K562 (cell line): ENCODE results near the gene FOXJ3. TPM values are rescaled to one million over a fixed set of nuclear protein-coding genes. Genes with fewer than 3 reads are reported as not detected.

Source experiments
- ATAC-seq: fragments of 200-7000 bp; cut with Tn5 transposase; 3 replicates; pipeline ENCODE4 v1.9.1; 2020; ENCODE audit warnings: moderate library complexity
- BruUV-seq: library from RNA; stranded (reverse); fragments of 400-500 nt; replicated peaks from 2 replicates; lab custom pipeline; 2021; lab: Mats Ljungman, UMichigan
- CTCF ChIA-PET: fragments of 300-600 bp; formaldehyde crosslinking; extraction: SDS; loops from one replicate; lab custom pipeline; 2021; ENCODE audit warnings: low intra/inter-chr PET ratio; lab: Yijun Ruan, JAX
- POLR2A ChIA-PET: fragments of 300-600, 350-650 bp; sonication (Branson Sonifier 250); formaldehyde crosslinking; extraction: SDS; loops from one replicate; lab custom pipeline; 2021; ENCODE audit warnings: antibody characterized with exemption, inconsistent platforms; lab: Yijun Ruan, JAX
- DNase-seq, 4 experiments: peaks; one replicate each; pipeline versions ENCODE4 v3.0.0 to v3.0.0-alpha.2; 2011 to 2018; ENCODE audit warnings: low spot score in 3 of 4, mixed read lengths in 3 of 4; ENCODE audit errors: extremely low read depth in 1 of 4
- FAIRE-seq: peaks from 2 replicates; lab custom pipeline; 2011; peaks lifted over from hg19 to GRCh38; lab: Jason Lieb, UNC
- H2AFZ ChIP-seq: 2 replicates; pipeline ENCODE4 v1.6.0; 2011; ENCODE audit warnings: low read depth, low read length, control low read depth, inconsistent platforms
- H3K27ac ChIP-seq: fragments of 200-600 bp; 3 replicates; pipeline ENCODE4 v1.8.0; 2011; ENCODE audit warnings: low read depth, mild to moderate bottlenecking, control low read depth, inconsistent platforms, low read length, moderate library complexity, mixed read lengths; ENCODE audit errors: extremely low read depth
- H3K27me3 ChIP-seq, 2 experiments: fragments of 300-600 bp in 1 of 2; 2 replicates in 1 of 2; 3 replicates in 1 of 2; pipeline versions ENCODE4 v1.6.0 to v1.8.0; 2011; ENCODE audit warnings: inconsistent platforms in 2 of 2, low read length in 2 of 2, mild to moderate bottlenecking in 1 of 2, mixed read lengths in 1 of 2, moderate library complexity in 1 of 2; ENCODE audit not compliant: control insufficient read depth in 2 of 2, insufficient read depth in 2 of 2
- H3K36me3 ChIP-seq: fragments of 300-600 bp; 3 replicates; pipeline ENCODE4 v1.8.0; 2011; ENCODE audit warnings: mild to moderate bottlenecking, low read length, inconsistent platforms; ENCODE audit not compliant: control insufficient read depth, insufficient read depth
- H3K4me1 ChIP-seq, 2 experiments: fragments of 200-600 bp in 1 of 2; replicated peaks in 1 of 2; 2 replicates in 1 of 2; 3 replicates in 1 of 2; pipeline versions ENCODE4 v1.5.1 to v1.8.0; 2011; ENCODE audit warnings: inconsistent platforms in 2 of 2, low read length in 2 of 2, mild to moderate bottlenecking in 1 of 2, mixed read lengths in 1 of 2, moderate library complexity in 1 of 2; ENCODE audit not compliant: control insufficient read depth in 2 of 2, insufficient read depth in 2 of 2
- H3K4me2 ChIP-seq: 2 replicates; pipeline ENCODE4 v1.6.1; 2011; ENCODE audit warnings: low read length, control low read depth, inconsistent platforms, mixed read lengths; ENCODE audit not compliant: insufficient read depth
- H3K4me3 ChIP-seq: fragments of 200-600 bp; sonication (generic), shearing (Covaris generic); 2 replicates; pipeline ENCODE4 v1.5.1; 2016; ENCODE audit warnings: control low read depth, inconsistent platforms
- H3K79me2 ChIP-seq: fragments of 200-600 bp; 3 replicates; pipeline ENCODE4 v1.8.0; 2011; ENCODE audit warnings: low read length, inconsistent platforms; ENCODE audit not compliant: control insufficient read depth, insufficient read depth
- H3K9ac ChIP-seq, 2 experiments: 2 replicates each; pipeline versions ENCODE4 v1.6.0 to v1.6.1; 2011; ENCODE audit warnings: low read depth in 2 of 2, low read length in 2 of 2, control low read depth in 1 of 2, inconsistent platforms in 1 of 2, mild to moderate bottlenecking in 1 of 2, mixed read lengths in 1 of 2; ENCODE audit not compliant: insufficient read depth in 1 of 2
- H3K9me1 ChIP-seq: one replicate; pipeline ENCODE4 v1.6.0; 2011; ENCODE audit warnings: inconsistent platforms, mild to moderate bottlenecking, low read length, moderate library complexity; ENCODE audit not compliant: control insufficient read depth, insufficient read depth
- H3K9me3 ChIP-seq: replicated peaks from 2 replicates; pipeline ENCODE4 v1.5.1; 2011; ENCODE audit warnings: low read depth, low read length, inconsistent platforms; ENCODE audit not compliant: control insufficient read depth, insufficient read depth
- H4K20me1 ChIP-seq: replicated peaks from 2 replicates; pipeline ENCODE4 v1.6.1; 2011; ENCODE audit warnings: low read length, inconsistent platforms, mixed read lengths; ENCODE audit not compliant: control insufficient read depth, insufficient read depth
- GMEB1 ChIP-seq: fragments of 250-450 bp; sonication (Bioruptor Pico); IDR thresholded peaks from 2 replicates; pipeline ENCODE4 v1.4.0; 2020; ENCODE audit warnings: mild to moderate bottlenecking
- HDAC2 ChIP-seq: fragments of 450-650 bp; IDR thresholded peaks from 2 replicates; pipeline ENCODE4 v1.6.1; 2016; ENCODE audit warnings: mild to moderate bottlenecking
- MAFK ChIP-seq: IDR thresholded peaks from 2 replicates; pipeline ENCODE4 v1.6.1; 2011; ENCODE audit warnings: low read length, improper control_type of control experiment
- NFYB ChIP-seq: IDR thresholded peaks from 2 replicates; pipeline ENCODE4 v1.6.1; 2011; ENCODE audit warnings: mild to moderate bottlenecking, moderate library complexity; ENCODE audit not compliant: insufficient read length; ENCODE audit errors: extremely low read depth
- NUFIP1 ChIP-seq: fragments of 450-650 bp; IDR thresholded peaks from 2 replicates; pipeline ENCODE4 v1.6.1; 2018; ENCODE audit not compliant: partially characterized antibody
- RFX7 ChIP-seq: fragments of 250-450 bp; sonication (Bioruptor Pico); IDR thresholded peaks from 2 replicates; pipeline ENCODE4 v1.5.1; 2021; ENCODE audit warnings: mild to moderate bottlenecking
- TEAD1 ChIP-seq, 2 experiments: fragments of 450-650 bp in 1 of 2; sonication (generic) in 1 of 2; formaldehyde crosslinking; IDR thresholded peaks; 2 replicates each; pipeline versions ENCODE4 v1.4.0 to v1.8.0; 2020 to 2022; ENCODE audit warnings: mild to moderate bottlenecking in 2 of 2, missing genetic modification reagents in 1 of 2
- ZKSCAN3 ChIP-seq: fragments of 250-450 bp; sonication (Bioruptor Pico); IDR thresholded peaks from 2 replicates; pipeline ENCODE4 v1.4.0; 2020
- ZNF3 ChIP-seq: fragments of 250-450 bp; sonication (Bioruptor Pico); IDR thresholded peaks from 2 replicates; pipeline ENCODE4 v1.5.0; 2021; ENCODE audit warnings: mild to moderate bottlenecking, moderate library complexity
- WGBS: fragments of 100-300 bp; shearing (Covaris generic); methylation state at CpG from one replicate; pipeline ENCODE4 v1.1.6; 2016; ENCODE audit warnings: low coverage, mixed read lengths; ENCODE audit not compliant: insufficient coverage; ENCODE audit errors: missing lambda C conversion rate; 5-methylcytosine and 5-hydroxymethylcytosine counted together
- in situ Hi-C: fragments of 300-500 bp; cut with MboI; formaldehyde crosslinking; loops from 4 replicates; pipeline ENCODE4 v1.15.0; 2018; ENCODE audit warnings: inconsistent platforms, mixed read lengths
- intact Hi-C: fragments of 100-400 bp; cut with micrococcal nuclease; formaldehyde crosslinking; loops from 2 replicates; pipeline ENCODE4 v1.14.2; 2022
- polyA plus RNA-seq, 8 experiments: library from polyadenylated mRNA; depleted of rRNA in 4 of 8; stranded (reverse) in 5 of 8; unstranded in 3 of 8; fragments of >200 nt; fragmentation: Nextera tagmentation in 2 of 8; fragmentation: Illumina TruSeq in 1 of 8; extraction: Ambion mirVana in 2 of 8; extraction: Trizol in 1 of 8; gene quantifications; 2 replicates each; pipeline versions ENCODE4 v1.2.1 to v1.2.3, GENCODE V29; 2011 to 2014; ENCODE audit warnings: inconsistent platforms in 1 of 8, missing spikeins in 1 of 8
- total RNA-seq, 7 experiments: library from RNA; depleted of rRNA in 6 of 7; stranded (reverse); fragments of >200 nt in 6 of 7; fragmentation: Illumina TruSeq in 2 of 7; extraction: Trizol in 2 of 7; gene quantifications; 2 replicates each; pipeline versions ENCODE4 v1.2.1 to v1.2.3, GENCODE V29; 2011 to 2021; ENCODE audit warnings: low replicate concordance in 1 of 7

The FOXJ3 gene
- total and polyA plus RNA-seq, 9 of the 15 experiments (the other 6 are each of a cell fraction or from before 2014, with no cell fraction given): 8.7 to 35.3 (median 23.4) TPM

GRCh38 chr1:42175314-42176054, 159.6 kb downstream of the FOXJ3 start:
- Histone ChIP-seq H2AFZ (no peak overlapping the region), H3K27me3 (no peaks in the 10 kb centered on the region), H3K9me3 (no peaks in the 10 kb centered on the region), H3K4me3 (no peak overlapping the region), H3K36me3 (peaks cover 23% of the 10 kb centered on the region; the same call in 2 of the 3 replicates), H3K4me1 (peaks cover 0 to 3% of the 10 kb centered on the region in 2 experiments; a peak in 2 of 5 replicates), H3K9me1 (no peaks in the 10 kb centered on the region), H3K27ac (no peak overlapping the region), H3K9ac (no peak overlapping the region), H4K20me1 (0 out of 2 replicates have a peak, but pooled peaks cover 10% of the 10 kb centered on the region), H3K79me2 (no peaks in the 10 kb centered on the region), H3K4me2 (no peak overlapping the region)
- intact Hi-C loops: loop anchor here (10.0 kb wide), 1 partner anchor 601 kb away; no protein-coding TSS in a partner anchor
- CTCF ChIA-PET: no interaction called here
- in situ Hi-C loops: no loop called here
- no peak for TF ChIP-seq NUFIP1
- TF ChIP-seq ZNF3 (CRISPR knock-in tag): no peak
- TF ChIP-seq TEAD1 (CRISPR knock-in tag; IDR thresholded peaks at IDR 0.05): no peak
- TF ChIP-seq MAFK: no peak
- TF ChIP-seq HDAC2: no peak
- TF ChIP-seq NFYB: no peak
- TF ChIP-seq ZKSCAN3: no peak
- no peak for TF ChIP-seq GMEB1 (CRISPR knock-in tag)
- TF ChIP-seq RFX7 (CRISPR knock-in tag): no peak
- BruUV-seq: no TSS peak
- ATAC-seq: no peak
- no peak for FAIRE-seq
- no peak for DNase-seq
- POLR2A ChIA-PET: interaction anchor here (0.9 kb wide), 1 partner anchor 9 kb away, joined by 3 read pairs; no protein-coding TSS in a partner anchor
- 89% methylated on average over 7 of the region's 7 CpGs for WGBS
